HepG2 (cell line): ENCODE data around the gene RIF1. TPM values are rescaled to one million over a fixed set of nuclear protein-coding genes. Genes with fewer than 3 reads are reported as not detected.

Source experiments
- ATAC-seq: fragments of 200-7000 bp; cut with Tn5 transposase; 3 replicates; pipeline ENCODE4 v1.9.1; 2020; ENCODE audit warnings: mild to moderate bottlenecking, moderate library complexity
- BruUV-seq: library from RNA; stranded (reverse); fragments of 400-500 nt; replicated peaks from 2 replicates; lab custom pipeline; 2021; lab: Mats Ljungman, UMichigan
- CTCF ChIA-PET: fragments of 300-600 bp; formaldehyde crosslinking; extraction: SDS; loops from one replicate; lab custom pipeline; 2021; ENCODE audit warnings: low total read pairs, inconsistent platforms, low intra/inter-chr PET ratio; lab: Yijun Ruan, JAX
- POLR2A ChIA-PET: fragments of 350-600 bp; sonication (Branson Sonifier 250); formaldehyde crosslinking; loops from one replicate; lab custom pipeline; 2020; ENCODE audit warnings: antibody characterized with exemption, inconsistent platforms; lab: Yijun Ruan, JAX
- DNase-seq: peaks from one replicate; pipeline ENCODE4 v3.0.0-alpha.2; 2015; ENCODE audit warnings: low spot score
- FAIRE-seq: peaks from 3 replicates; lab custom pipeline; 2011; peaks lifted over from hg19 to GRCh38; lab: Jason Lieb, UNC
- H2AFZ ChIP-seq: one replicate; pipeline ENCODE4 v1.6.1; 2011; ENCODE audit warnings: low read length, inconsistent platforms
- H3K27ac ChIP-seq: fragments of 300-600 bp; 3 replicates; pipeline ENCODE4 v1.8.0; 2011; ENCODE audit warnings: mixed run types, mild to moderate bottlenecking, mixed read lengths, low read length, inconsistent platforms; ENCODE audit not compliant: insufficient read depth; ENCODE audit errors: extremely low read length
- H3K27me3 ChIP-seq, 2 experiments: fragments of 200-600 bp in 1 of 2; 2 replicates in 1 of 2; 3 replicates in 1 of 2; pipeline versions ENCODE4 v1.6.0 to v1.8.0; 2011; ENCODE audit warnings: low read length in 2 of 2, mild to moderate bottlenecking in 2 of 2, moderate library complexity in 2 of 2, inconsistent platforms in 1 of 2; ENCODE audit not compliant: insufficient read depth in 2 of 2, control insufficient read depth in 1 of 2
- H3K36me3 ChIP-seq, 2 experiments: fragments of 200-600 bp in 1 of 2; replicated peaks in 1 of 2; 2 replicates in 1 of 2; 3 replicates in 1 of 2; pipeline versions ENCODE4 v1.5.1 to v1.8.0; 2011; ENCODE audit warnings: low read length in 2 of 2, inconsistent platforms in 1 of 2; ENCODE audit not compliant: insufficient read depth in 2 of 2, control insufficient read depth in 1 of 2
- H3K4me1 ChIP-seq: 2 replicates; pipeline ENCODE4 v1.5.1; 2012; ENCODE audit warnings: low read length, inconsistent platforms; ENCODE audit not compliant: insufficient read depth
- H3K4me2 ChIP-seq: 2 replicates; pipeline ENCODE4 v1.6.0; 2011; ENCODE audit warnings: low read depth, low read length, inconsistent platforms
- H3K4me3 ChIP-seq, 3 experiments: fragments of 200-600 bp in 1 of 3; sonication (generic), shearing (Covaris generic) in 1 of 3; replicated peaks in 1 of 3; 2 replicates each; pipeline ENCODE4 v1.5.1; 2011 to 2016; ENCODE audit warnings: low read length in 3 of 3, inconsistent platforms in 2 of 3, low read depth in 2 of 3, mild to moderate bottlenecking in 2 of 3, control low read depth in 1 of 3, mixed read lengths in 1 of 3; ENCODE audit not compliant: insufficient read depth in 1 of 3
- H3K79me2 ChIP-seq: one replicate; pipeline ENCODE4 v1.6.1; 2011; ENCODE audit warnings: low read length, inconsistent platforms; ENCODE audit not compliant: insufficient read depth
- H3K9ac ChIP-seq: 2 replicates; pipeline ENCODE4 v1.6.0; 2011; ENCODE audit warnings: mild to moderate bottlenecking, low read depth, low read length, inconsistent platforms; ENCODE audit not compliant: insufficient read depth
- H3K9me3 ChIP-seq: 2 replicates; pipeline ENCODE4 v1.5.1; 2012; ENCODE audit warnings: mild to moderate bottlenecking, low read length
- H4K20me1 ChIP-seq: 2 replicates; pipeline ENCODE4 v1.6.0; 2011; ENCODE audit warnings: inconsistent platforms, mild to moderate bottlenecking, low read length, moderate library complexity; ENCODE audit not compliant: insufficient read depth
- RXRA ChIP-seq: sonication (generic); formaldehyde crosslinking; IDR thresholded peaks from 2 replicates; pipeline ENCODE4 v1.5.1; 2020; ENCODE audit warnings: missing genetic modification reagents
- SSRP1 ChIP-seq: IDR thresholded peaks from 2 replicates; pipeline ENCODE4 v1.6.1; 2016; ENCODE audit warnings: control low read depth
- TCF12 ChIP-seq, 2 experiments: fragments of 450-650 bp in 1 of 2; sonication (generic) in 1 of 2; formaldehyde crosslinking in 1 of 2; IDR thresholded peaks; 2 replicates each; pipeline versions ENCODE4 v1.6.1 to v1.8.0; 2017 to 2022; ENCODE audit warnings: antibody characterized with exemption in 1 of 2, mild to moderate bottlenecking in 1 of 2, missing genetic modification reagents in 1 of 2, moderate library complexity in 1 of 2
- ZBTB21 ChIP-seq: sonication (generic); formaldehyde crosslinking; IDR thresholded peaks from 2 replicates; pipeline ENCODE4 v1.4.0; 2020; ENCODE audit warnings: missing genetic modification reagents
- WGBS: methylation state at CpG from one replicate; pipeline ENCODE4 v1.1.6; 2017; ENCODE audit warnings: low lambda C conversion rate; 5-methylcytosine and 5-hydroxymethylcytosine counted together
- in situ Hi-C: cut with HindIII; loops from 2 replicates; pipeline ENCODE4 v1.10.0; 2017; ENCODE audit warnings: low pct_unique_long_range_greater_than_20kb; ENCODE audit not compliant: extremely low pct_ligation_motif_present
- intact Hi-C: fragments of 100-400 bp; cut with micrococcal nuclease; formaldehyde crosslinking; loops from one replicate; pipeline ENCODE4 v1.10.0; 2022; ENCODE audit not compliant: unreplicated experiment
- polyA plus RNA-seq, 8 experiments: library from polyadenylated mRNA; depleted of rRNA in 3 of 8; stranded (reverse) in 7 of 8; unstranded in 1 of 8; fragments of >200 nt; fragmentation: Illumina TruSeq in 4 of 8; extraction: Trizol in 4 of 8; gene quantifications; 2 replicates each; pipeline versions ENCODE4 v1.2.1 to v1.2.3, GENCODE V29; 2011 to 2016; ENCODE audit warnings: low read depth in 4 of 8, missing spikeins in 1 of 8, mixed read lengths in 1 of 8; ENCODE audit not compliant: insufficient read depth in 1 of 8
- total RNA-seq, 5 experiments: library from RNA; depleted of rRNA; stranded (reverse); fragments of >200 nt; fragmentation: Illumina TruSeq; extraction: Trizol; gene quantifications; 2 replicates each; pipeline ENCODE4 v1.2.3, GENCODE V29; 2016; ENCODE audit warnings: low read depth in 1 of 5
- TF ChIP-seq, protein P1 (sequence below): sonication (generic); formaldehyde crosslinking; IDR thresholded peaks from 2 replicates; pipeline ENCODE4 v1.5.0; 2020; ENCODE audit warnings: missing genetic modification reagents
- TF ChIP-seq, protein P2 (sequence below): sonication (generic); formaldehyde crosslinking; IDR thresholded peaks from 2 replicates; pipeline ENCODE4 v1.4.0; 2020; ENCODE audit warnings: missing genetic modification reagents
- TF ChIP-seq, protein P3 (sequence below): sonication (generic); formaldehyde crosslinking; IDR thresholded peaks from 2 replicates; pipeline ENCODE4 v1.5.1; 2020; ENCODE audit warnings: mild to moderate bottlenecking, missing genetic modification reagents, moderate library complexity

RIF1 gene
- total and polyA plus RNA-seq, 2 of the 13 experiments (the other 11 are each of a cell fraction or from before 2014, with no cell fraction given), result 12.1 to 73.6 TPM

DNA sequence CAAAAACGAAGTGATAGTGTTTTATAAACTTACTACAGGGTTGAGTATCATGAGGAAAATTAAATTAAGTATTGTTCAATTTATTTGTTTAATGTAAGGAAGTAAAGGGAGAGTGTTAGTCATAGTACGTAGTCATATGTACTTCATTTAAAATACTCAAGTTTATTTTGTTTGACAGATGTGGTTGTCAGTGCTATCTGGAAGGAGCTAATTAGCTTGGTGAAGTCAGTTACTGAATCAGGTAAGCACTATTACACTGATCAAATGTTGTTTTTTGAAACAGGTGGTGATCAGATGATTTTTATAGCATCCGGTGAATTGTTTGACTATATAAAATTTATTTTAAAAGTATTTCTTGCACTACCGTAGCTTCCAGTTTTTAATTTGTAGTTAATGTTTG lies 28.8 kb downstream of the RIF1 start:
- WGBS, result 96% methylated on average over 4 of the region's 4 CpGs
- H3K9me3 ChIP-seq, result no peaks in the 10 kb centered on the region

More for the DNA sequence above, 28.8 kb downstream of the RIF1 start:
- CTCF ChIA-PET, result no interaction called here
- no peak for ATAC-seq
- Histone ChIP-seq H3K9ac (no peak overlapping the region), H3K27me3 (no peaks in the 10 kb centered on the region), H4K20me1 (no peaks in the 10 kb centered on the region), H3K36me3 (peaks cover 22 to 84% of the 10 kb centered on the region in 2 experiments), H2AFZ (no peak overlapping the region), H3K4me3 (no peak overlapping the region), H3K79me2 (no peaks in the 10 kb centered on the region)
- no peak for DNase-seq
- in situ Hi-C loops, result no loop called here
- TF ChIP-seq, protein P1, sequence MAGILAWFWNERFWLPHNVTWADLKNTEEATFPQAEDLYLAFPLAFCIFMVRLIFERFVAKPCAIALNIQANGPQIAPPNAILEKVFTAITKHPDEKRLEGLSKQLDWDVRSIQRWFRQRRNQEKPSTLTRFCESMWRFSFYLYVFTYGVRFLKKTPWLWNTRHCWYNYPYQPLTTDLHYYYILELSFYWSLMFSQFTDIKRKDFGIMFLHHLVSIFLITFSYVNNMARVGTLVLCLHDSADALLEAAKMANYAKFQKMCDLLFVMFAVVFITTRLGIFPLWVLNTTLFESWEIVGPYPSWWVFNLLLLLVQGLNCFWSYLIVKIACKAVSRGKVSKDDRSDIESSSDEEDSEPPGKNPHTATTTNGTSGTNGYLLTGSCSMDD (CRISPR knock-in tag), result no peak
- TF ChIP-seq RXRA (CRISPR knock-in tag) (no peak), SSRP1 (CRISPR knock-in tag) (no peak), TCF12 (IDR thresholded peaks at IDR 0.05) (no peak), TCF12 (CRISPR knock-in tag; IDR thresholded peaks at IDR 0.05) (no peak), ZBTB21 (CRISPR knock-in tag) (no peak)
- TF ChIP-seq, protein P2, sequence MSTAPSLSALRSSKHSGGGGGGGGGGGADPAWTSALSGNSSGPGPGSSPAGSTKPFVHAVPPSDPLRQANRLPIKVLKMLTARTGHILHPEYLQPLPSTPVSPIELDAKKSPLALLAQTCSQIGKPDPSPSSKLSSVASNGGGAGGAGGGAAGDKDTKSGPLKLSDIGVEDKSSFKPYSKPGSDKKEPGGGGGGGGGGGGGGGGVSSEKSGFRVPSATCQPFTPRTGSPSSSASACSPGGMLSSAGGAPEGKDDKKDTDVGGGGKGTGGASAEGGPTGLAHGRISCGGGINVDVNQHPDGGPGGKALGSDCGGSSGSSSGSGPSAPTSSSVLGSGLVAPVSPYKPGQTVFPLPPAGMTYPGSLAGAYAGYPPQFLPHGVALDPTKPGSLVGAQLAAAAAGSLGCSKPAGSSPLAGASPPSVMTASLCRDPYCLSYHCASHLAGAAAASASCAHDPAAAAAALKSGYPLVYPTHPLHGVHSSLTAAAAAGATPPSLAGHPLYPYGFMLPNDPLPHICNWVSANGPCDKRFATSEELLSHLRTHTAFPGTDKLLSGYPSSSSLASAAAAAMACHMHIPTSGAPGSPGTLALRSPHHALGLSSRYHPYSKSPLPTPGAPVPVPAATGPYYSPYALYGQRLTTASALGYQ, result no peak
- TF ChIP-seq, protein P3, sequence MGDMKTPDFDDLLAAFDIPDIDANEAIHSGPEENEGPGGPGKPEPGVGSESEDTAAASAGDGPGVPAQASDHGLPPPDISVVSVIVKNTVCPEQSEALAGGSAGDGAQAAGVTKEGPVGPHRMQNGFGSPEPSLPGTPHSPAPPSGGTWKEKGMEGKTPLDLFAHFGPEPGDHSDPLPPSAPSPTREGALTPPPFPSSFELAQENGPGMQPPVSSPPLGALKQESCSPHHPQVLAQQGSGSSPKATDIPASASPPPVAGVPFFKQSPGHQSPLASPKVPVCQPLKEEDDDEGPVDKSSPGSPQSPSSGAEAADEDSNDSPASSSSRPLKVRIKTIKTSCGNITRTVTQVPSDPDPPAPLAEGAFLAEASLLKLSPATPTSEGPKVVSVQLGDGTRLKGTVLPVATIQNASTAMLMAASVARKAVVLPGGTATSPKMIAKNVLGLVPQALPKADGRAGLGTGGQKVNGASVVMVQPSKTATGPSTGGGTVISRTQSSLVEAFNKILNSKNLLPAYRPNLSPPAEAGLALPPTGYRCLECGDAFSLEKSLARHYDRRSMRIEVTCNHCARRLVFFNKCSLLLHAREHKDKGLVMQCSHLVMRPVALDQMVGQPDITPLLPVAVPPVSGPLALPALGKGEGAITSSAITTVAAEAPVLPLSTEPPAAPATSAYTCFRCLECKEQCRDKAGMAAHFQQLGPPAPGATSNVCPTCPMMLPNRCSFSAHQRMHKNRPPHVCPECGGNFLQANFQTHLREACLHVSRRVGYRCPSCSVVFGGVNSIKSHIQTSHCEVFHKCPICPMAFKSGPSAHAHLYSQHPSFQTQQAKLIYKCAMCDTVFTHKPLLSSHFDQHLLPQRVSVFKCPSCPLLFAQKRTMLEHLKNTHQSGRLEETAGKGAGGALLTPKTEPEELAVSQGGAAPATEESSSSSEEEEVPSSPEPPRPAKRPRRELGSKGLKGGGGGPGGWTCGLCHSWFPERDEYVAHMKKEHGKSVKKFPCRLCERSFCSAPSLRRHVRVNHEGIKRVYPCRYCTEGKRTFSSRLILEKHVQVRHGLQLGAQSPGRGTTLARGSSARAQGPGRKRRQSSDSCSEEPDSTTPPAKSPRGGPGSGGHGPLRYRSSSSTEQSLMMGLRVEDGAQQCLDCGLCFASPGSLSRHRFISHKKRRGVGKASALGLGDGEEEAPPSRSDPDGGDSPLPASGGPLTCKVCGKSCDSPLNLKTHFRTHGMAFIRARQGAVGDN (CRISPR knock-in tag), result no peak
- TF ChIP-seq, all 625 proteins: peak for 0
- no peak overlapping the region for H3K4me2 ChIP-seq
- no peaks in the 10 kb centered on the region for H3K4me1 ChIP-seq
- BruUV-seq, result no TSS peak
- FAIRE-seq, result no peak
- intact Hi-C loops, result no loop called here
- no peak overlapping the region for H3K27ac ChIP-seq
- POLR2A ChIA-PET, result no interaction called here
